Activated CD4-positive, alpha-beta memory T cell treated with anti-CD3 and anti-CD28 coated beads for 36 hours (primary cell): ENCODE measurements around the gene MCMBP. TPM values are rescaled to one million over a fixed set of nuclear protein-coding genes. Genes with fewer than 3 reads are reported as not detected.
"Not testable (repeated sequence)": the region's sequence is repeated elsewhere in the genome, so short reads cannot be mapped to it uniquely, and the experiment has no call there.

ENCODE experiments used
- CTCF ChIA-PET: fragments of 350-600 bp; sonication (Branson Sonifier 250); formaldehyde crosslinking; loops from one replicate; lab custom pipeline; 2021; ENCODE audit warnings: antibody characterized with exemption, inconsistent platforms; lab: Charles Lee
- POLR2A ChIA-PET: fragments of 350-600 bp; sonication (Branson Sonifier 250); formaldehyde crosslinking; loops from one replicate; lab custom pipeline; 2021; ENCODE audit warnings: antibody characterized with exemption; lab: Charles Lee
- DNase-seq: peaks from one replicate; pipeline ENCODE4 v3.0.0-alpha.2; 2020
- H3K27ac Mint-ChIP-seq: one replicate; pipeline ENCODE4 v1.8.0; 2021; ENCODE audit warnings: mixed read lengths
- H3K27me3 Mint-ChIP-seq: one replicate; pipeline ENCODE4 v1.8.0; 2021; ENCODE audit warnings: mixed read lengths
- H3K36me3 Mint-ChIP-seq: one replicate; pipeline ENCODE4 v1.8.0; 2021; ENCODE audit warnings: mixed read lengths
- H3K4me1 Mint-ChIP-seq: one replicate; pipeline ENCODE4 v1.8.0; 2021; ENCODE audit warnings: low read depth, mixed read lengths
- H3K4me3 Mint-ChIP-seq: one replicate; pipeline ENCODE4 v1.8.0; 2021; ENCODE audit warnings: mild to moderate bottlenecking, mixed read lengths
- H3K9me3 Mint-ChIP-seq: one replicate; pipeline ENCODE4 v1.8.0; 2021; ENCODE audit warnings: mixed read lengths
- intact Hi-C: fragments of 100-400 bp; cut with micrococcal nuclease; formaldehyde crosslinking; loops from one replicate; pipeline ENCODE4 v1.15.1; 2023
- total RNA-seq, 2 experiments: library from RNA; stranded (reverse); gene quantifications; one replicate each; pipeline ENCODE4 v1.2.3, GENCODE V29; 2021

Gene MCMBP
- total RNA-seq, 2 experiments from 2014 or later, result 90.8 to 92.8 TPM

DNA sequence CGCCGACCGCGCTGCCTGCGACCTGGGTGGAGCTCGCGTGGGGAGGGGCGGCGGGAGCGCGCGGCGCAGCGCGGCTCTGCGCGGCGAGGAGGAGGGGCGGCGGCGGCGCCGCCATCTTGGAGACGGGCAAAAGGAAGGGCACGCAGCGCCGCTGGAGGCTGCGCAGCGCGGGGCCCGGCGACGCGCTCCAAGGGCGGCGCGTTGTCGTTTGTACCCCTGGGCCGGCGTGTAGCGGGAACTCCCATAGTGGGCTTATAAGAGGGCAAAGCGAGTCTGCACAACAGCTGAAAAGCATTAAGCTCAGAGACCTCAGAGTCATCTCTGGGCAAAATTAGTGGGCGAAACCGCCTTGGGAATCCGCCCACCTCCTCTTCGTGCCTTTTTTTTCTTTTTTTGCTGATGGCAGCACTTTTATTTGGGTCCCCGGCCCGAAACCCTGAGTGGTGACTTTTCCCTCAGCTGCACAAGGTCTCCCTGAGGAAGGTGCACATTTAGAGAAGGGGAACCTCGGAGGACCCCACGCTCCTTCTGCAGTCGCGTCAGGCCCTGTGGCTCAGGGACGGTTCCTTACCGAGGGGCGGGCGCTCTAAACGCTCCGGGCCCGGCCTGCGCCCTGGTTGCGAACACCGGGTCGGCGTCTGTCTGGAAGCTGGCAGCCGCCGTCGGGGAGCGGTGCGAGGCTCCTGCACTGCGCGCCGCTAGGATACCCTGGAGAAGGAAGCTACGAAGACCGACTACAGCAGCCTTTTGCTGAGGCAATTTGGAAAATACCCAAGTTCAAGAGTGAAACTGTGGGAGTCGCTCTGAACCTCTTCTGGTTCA, 428 bp upstream of the MCMBP start:
- DNase-seq, result peak; percentile 91
- no peaks in the 10 kb centered on the region for H3K9me3 Mint-ChIP-seq
- ChIA-PET POLR2A (interaction anchor here (0.6 to 3.4 kb wide), 12 partner anchors 10 to 276 kb away, joined by 3 to 36 read pairs (median 4); partner anchors contain the start of genes BAG3, INPP5F, SEC23IP and TIAL1), CTCF (interaction anchor here (0.6 to 5.4 kb wide), 13 partner anchors 9 to 267 kb away, joined by 3 to 60 read pairs (median 4); partner anchors contain the start of genes INPP5F and SEC23IP)
- H3K36me3 Mint-ChIP-seq, result peaks cover 2% of the 10 kb centered on the region
- H3K4me1 Mint-ChIP-seq, result peaks cover 31% of the 10 kb centered on the region
- no peaks in the 10 kb centered on the region for H3K27me3 Mint-ChIP-seq
- H3K27ac Mint-ChIP-seq, result peak overlapping the region; percentile 87
- peak overlapping the region; percentile 80 for H3K4me3 Mint-ChIP-seq
- intact Hi-C loops, result loop anchor here (1.0 to 5.0 kb wide), 6 partner anchors 11 to 666 kb away; partner anchors contain the start of genes GRK5, SEC23IP and TIAL1

DNA sequence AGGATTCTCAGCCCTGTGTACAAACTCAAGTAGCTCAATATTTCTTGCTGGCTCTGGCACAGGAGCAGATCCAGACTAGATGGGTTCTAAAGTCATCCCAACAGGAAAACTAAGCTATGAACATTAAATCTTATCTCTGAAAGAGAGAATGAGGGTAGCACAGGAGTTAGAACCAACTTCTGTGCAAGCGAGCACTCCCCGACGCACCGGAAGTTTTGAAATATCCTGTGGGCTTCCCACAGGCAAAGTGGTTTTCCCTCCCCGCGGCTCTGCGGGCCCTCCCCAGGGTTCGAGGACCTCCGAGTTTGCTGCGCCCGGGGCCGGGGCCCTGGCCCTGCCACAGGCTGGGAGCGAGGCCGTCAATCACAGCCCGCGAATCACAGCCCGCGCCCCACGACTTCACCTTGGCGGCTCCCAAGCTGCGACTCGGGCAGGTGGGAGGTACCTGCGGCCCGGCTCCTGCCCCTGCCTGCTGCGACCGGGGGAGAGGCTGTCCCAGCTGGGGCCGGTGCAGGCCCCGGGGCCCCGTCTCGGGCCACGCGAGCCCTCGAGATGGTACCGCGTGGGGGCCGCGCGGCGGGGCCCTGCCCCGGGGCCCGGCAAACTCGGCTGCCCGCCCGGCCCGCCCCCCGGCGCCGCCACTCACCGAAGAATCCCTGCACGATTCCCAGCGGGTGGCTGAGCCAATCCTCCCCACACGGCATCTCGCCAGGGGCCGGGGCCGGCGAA, 598 bp downstream of the MCMBP start:
- peak overlapping the region; percentile 89 for H3K27ac Mint-ChIP-seq
- intact Hi-C loops, result loop anchor here (1.0 to 5.0 kb wide), 4 partner anchors 10 to 665 kb away; partner anchors contain the start of genes GRK5 and TIAL1
- no peaks in the 10 kb centered on the region for H3K27me3 Mint-ChIP-seq
- no peaks in the 10 kb centered on the region for H3K9me3 Mint-ChIP-seq
- CTCF ChIA-PET, result interaction anchor here (0.6 to 5.4 kb wide), 11 partner anchors 9 to 266 kb away, joined by 3 to 60 read pairs (median 5); partner anchors contain the start of genes INPP5F and SEC23IP
- POLR2A ChIA-PET, result interaction anchor here (1.1 to 3.4 kb wide), 11 partner anchors 10 to 275 kb away, joined by 3 to 36 read pairs (median 4); partner anchors contain the start of genes BAG3, INPP5F, SEC23IP and TIAL1
- H3K4me1 Mint-ChIP-seq, result peaks cover 38% of the 10 kb centered on the region
- peaks cover 2% of the 10 kb centered on the region for H3K36me3 Mint-ChIP-seq
- peak; percentile 67 for DNase-seq
- H3K4me3 Mint-ChIP-seq, result peak overlapping the region; percentile 91

DNA sequence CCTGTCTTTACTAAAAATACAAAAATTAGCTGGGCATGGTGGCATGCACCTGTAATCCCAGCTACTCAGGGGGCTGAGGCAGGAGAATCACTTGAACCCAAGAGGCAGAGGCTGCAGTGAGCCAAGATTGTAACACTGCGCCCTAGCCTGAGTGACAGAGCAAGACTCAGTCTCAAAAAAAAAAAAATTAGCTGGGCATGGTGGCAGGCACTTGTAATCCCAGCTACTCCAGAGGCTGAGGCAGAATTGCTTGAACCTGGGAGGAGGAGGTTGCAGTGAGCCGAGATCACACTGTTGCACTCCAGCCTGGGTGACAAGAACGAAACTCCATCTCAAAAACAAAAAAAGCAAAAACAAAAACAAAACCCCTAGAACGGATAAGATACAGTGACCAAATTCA, 3.2 kb downstream of the MCMBP start:
- ChIA-PET CTCF (interaction anchor here (0.7 to 5.4 kb wide), 2 partner anchors 10 to 150 kb away, joined by 5 to 60 read pairs; no protein-coding TSS in a partner anchor), POLR2A (interaction anchor here (0.6 kb wide), 1 partner anchor 139 kb away, joined by 4 read pairs; no protein-coding TSS in a partner anchor)

DNA sequence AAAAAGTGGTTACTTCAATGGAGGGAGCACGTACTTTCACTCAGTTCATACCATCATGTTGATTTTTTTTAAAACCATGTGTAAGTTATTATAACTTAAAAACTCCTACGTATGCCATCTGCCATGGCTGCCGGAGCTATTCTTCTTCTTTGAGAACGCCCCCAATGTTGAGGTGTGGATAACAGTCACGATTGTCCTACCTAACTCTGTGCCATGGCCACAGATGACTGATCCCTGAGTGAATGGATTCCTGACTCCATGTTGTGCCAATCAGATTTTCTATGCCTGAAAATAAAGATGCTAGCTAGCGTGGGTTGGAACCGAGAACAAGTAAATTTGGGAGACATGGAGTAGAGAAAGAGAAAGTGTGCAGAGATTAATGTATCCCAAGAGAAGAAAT, 5.3 kb downstream of the MCMBP start:
- H3K27ac Mint-ChIP-seq, result no peak overlapping the region
- H3K4me3 Mint-ChIP-seq, result no peak overlapping the region
- POLR2A ChIA-PET, result interaction anchor here (1.0 kb wide), 1 partner anchor 141 kb away, joined by 3 read pairs; the partner anchor contains the start of gene INPP5F
- intact Hi-C loops, result no loop called here
- H3K27me3 Mint-ChIP-seq, result no peaks in the 10 kb centered on the region
- CTCF ChIA-PET, result interaction anchor here (0.7 to 1.2 kb wide), 3 partner anchors 8 to 163 kb away, joined by 3 to 4 read pairs (median 4); no protein-coding TSS in a partner anchor
- H3K4me1 Mint-ChIP-seq, result peaks cover 58% of the 10 kb centered on the region
- DNase-seq, result no peak
- peaks cover 18% of the 10 kb centered on the region for H3K36me3 Mint-ChIP-seq
- no peaks in the 10 kb centered on the region for H3K9me3 Mint-ChIP-seq

More for the DNA sequence above, 3.2 kb downstream of the MCMBP start:
- Mint-ChIP-seq H3K4me1 (peaks cover 51% of the 10 kb centered on the region), H3K36me3 (peaks cover 13% of the 10 kb centered on the region)
- H3K9me3 Mint-ChIP-seq, intact Hi-C loops, DNase-seq, H3K4me3 Mint-ChIP-seq, H3K27me3 Mint-ChIP-seq, H3K27ac Mint-ChIP-seq: not testable (repeated sequence)

DNA sequence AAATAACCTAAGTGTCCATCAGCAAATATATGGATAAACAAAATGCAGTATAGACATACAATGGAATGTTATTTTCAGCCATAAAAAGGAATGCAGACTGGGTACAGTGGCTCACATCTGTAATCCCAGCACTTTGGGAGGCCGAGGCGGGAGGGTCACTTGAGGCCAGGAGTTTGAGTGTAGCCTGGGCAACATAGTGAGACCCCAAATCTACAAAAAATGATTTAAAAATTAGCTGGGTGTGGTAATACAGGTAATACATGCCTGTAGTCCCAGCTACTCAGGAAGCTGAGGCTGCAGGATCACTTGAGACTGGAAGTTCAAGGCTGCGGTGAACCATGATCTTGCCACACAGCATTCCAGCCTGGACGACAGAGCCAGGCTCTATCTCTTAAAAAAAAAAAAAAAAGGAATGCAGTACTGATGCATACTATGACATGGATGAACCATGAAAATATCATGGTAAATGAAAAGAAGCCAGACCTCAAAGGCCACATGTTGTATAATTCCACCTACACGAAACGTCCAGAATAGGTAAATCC, 6.9 kb downstream of the MCMBP start:
- intact Hi-C loops, result no loop called here
- no peak overlapping the region for H3K4me3 Mint-ChIP-seq
- ChIA-PET POLR2A (no interaction called here), CTCF (no interaction called here)
- DNase-seq, result no peak
- H3K27me3 Mint-ChIP-seq, result no peaks in the 10 kb centered on the region
- peaks cover 18% of the 10 kb centered on the region for H3K36me3 Mint-ChIP-seq
- no peaks in the 10 kb centered on the region for H3K9me3 Mint-ChIP-seq
- H3K4me1 Mint-ChIP-seq, result peaks cover 62% of the 10 kb centered on the region
- H3K27ac Mint-ChIP-seq, result no peak overlapping the region

DNA sequence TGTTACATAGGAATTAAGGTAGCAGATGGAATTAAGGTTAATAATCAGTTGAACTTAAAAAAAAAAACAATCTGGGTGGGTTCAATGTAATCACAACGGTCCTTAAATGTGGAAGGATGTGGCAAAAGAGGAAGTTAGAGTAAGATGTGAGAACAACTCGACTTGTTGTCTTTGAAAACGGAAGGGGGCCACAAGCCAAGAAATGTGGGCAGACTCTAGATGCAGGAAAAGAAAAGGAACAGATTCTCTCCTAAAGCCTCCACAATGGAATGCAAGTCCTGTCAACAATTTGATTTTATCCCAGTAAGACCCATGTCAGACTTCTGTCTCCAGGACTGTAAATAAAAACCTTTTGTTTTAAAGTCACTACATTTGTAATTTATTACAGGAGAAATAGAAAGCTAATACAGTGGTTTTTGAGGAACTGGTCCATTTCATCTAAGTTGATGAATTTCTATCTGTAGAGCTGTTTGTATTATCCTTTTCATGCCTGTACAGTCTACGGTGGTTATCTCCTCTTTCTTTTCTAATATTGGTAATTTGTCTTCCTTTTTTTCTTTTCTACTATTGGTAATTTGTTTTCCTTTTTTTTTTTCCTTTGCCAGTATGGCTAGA, 8.6 kb downstream of the MCMBP start:
- intact Hi-C loops, result loop anchor here (5.0 kb wide), 1 partner anchor 257 kb away; no protein-coding TSS in a partner anchor
- CTCF ChIA-PET, result interaction anchor here (7.7 kb wide), 1 partner anchor 112 kb away, joined by 108 read pairs; no protein-coding TSS in a partner anchor
- Mint-ChIP-seq H3K9me3 (no peaks in the 10 kb centered on the region), H3K27me3 (no peaks in the 10 kb centered on the region), H3K27ac (peak overlapping the region; percentile 11), H3K4me3 (no peak overlapping the region), H3K4me1 (peaks cover 67% of the 10 kb centered on the region), H3K36me3 (peaks cover 21% of the 10 kb centered on the region)
- POLR2A ChIA-PET, result interaction anchor here (6.4 kb wide), 1 partner anchor 9 kb away, joined by 31 read pairs; the partner anchor contains the start of gene MCMBP
- DNase-seq, result no peak

DNA sequence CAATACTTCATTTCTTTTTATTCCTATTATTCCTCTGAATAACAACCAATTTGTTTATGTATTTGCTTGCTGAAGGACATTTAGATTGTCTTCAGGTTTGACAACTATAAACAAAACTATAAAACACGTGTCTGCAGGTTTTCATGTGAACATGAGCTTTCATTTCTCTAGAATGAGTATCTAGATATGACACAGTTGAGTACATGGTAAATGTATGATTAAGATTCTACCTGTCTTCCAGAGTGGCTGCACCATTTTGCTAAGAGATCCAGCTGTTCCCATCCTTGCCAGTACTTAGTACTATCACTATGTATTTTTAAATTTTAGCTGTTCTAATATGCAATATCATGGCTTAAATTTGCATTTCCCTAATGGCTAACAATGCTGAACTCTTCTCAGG, 10.1 kb downstream of the MCMBP start:
- Mint-ChIP-seq H3K4me1 (peaks cover 56% of the 10 kb centered on the region), H3K27ac (no peak overlapping the region), H3K9me3 (no peaks in the 10 kb centered on the region), H3K27me3 (no peaks in the 10 kb centered on the region), H3K4me3 (no peak overlapping the region), H3K36me3 (peaks cover 24% of the 10 kb centered on the region)
- CTCF ChIA-PET, result interaction anchor here (0.6 to 7.7 kb wide), 6 partner anchors 10 to 319 kb away, joined by 3 to 108 read pairs (median 3); partner anchors contain the start of genes MCMBP and RGS10
- intact Hi-C loops, result loop anchor here (1.0 to 5.0 kb wide), 2 partner anchors 10 to 255 kb away; partner anchors contain the start of gene MCMBP
- DNase-seq, result no peak
- POLR2A ChIA-PET, result interaction anchor here (6.4 kb wide), 1 partner anchor 10 kb away, joined by 31 read pairs; the partner anchor contains the start of gene MCMBP

DNA sequence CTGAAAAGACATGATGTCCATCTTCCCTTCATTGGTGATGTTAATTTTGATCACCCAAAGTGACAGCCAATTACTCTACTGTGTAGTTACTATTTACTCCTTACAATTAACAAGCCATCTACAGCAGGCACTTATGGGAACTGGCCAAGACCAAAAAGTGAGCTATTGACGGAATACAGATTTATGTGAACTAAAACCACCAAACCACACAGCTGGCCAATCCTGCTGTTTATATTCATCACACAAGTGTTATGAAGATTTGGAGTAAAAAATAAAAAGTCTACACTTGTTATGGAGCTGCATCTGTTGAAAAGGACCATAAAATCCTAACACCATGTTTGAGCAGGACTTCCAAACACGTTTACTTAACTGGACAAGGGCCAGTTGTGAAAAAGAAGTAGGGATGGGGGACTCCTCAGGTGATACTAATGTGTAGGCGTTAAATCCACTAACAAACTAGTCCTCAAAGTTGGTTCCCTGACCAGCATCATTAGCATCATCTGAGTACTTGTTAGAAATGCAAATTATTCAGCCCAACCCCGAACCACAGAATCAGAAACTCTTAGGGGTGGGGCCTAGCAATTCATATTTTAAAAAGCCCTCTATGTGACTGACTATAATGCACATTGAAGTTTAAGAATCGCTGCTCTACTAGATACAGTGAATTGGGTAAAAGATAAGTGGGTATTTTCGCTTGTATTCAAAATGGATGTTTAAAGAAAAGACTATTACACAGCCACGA, 11.6 kb downstream of the MCMBP start:
- ChIA-PET POLR2A (interaction anchor here (0.7 to 6.4 kb wide), 2 partner anchors 12 to 24 kb away, joined by 4 to 31 read pairs; partner anchors contain the start of gene MCMBP), CTCF (interaction anchor here (1.5 to 7.7 kb wide), 10 partner anchors 10 to 177 kb away, joined by 6 to 108 read pairs (median 9); partner anchors contain the start of genes MCMBP and SEC23IP)
- H3K4me3 Mint-ChIP-seq, result no peak overlapping the region
- H3K9me3 Mint-ChIP-seq, result no peaks in the 10 kb centered on the region
- peaks cover 27% of the 10 kb centered on the region for H3K36me3 Mint-ChIP-seq
- H3K4me1 Mint-ChIP-seq, result peaks cover 51% of the 10 kb centered on the region
- DNase-seq, result no peak
- intact Hi-C loops, result loop anchor here (5.0 kb wide), 1 partner anchor 254 kb away; no protein-coding TSS in a partner anchor
- H3K27me3 Mint-ChIP-seq, result no peaks in the 10 kb centered on the region
- H3K27ac Mint-ChIP-seq, result peak overlapping the region; percentile 30

DNA sequence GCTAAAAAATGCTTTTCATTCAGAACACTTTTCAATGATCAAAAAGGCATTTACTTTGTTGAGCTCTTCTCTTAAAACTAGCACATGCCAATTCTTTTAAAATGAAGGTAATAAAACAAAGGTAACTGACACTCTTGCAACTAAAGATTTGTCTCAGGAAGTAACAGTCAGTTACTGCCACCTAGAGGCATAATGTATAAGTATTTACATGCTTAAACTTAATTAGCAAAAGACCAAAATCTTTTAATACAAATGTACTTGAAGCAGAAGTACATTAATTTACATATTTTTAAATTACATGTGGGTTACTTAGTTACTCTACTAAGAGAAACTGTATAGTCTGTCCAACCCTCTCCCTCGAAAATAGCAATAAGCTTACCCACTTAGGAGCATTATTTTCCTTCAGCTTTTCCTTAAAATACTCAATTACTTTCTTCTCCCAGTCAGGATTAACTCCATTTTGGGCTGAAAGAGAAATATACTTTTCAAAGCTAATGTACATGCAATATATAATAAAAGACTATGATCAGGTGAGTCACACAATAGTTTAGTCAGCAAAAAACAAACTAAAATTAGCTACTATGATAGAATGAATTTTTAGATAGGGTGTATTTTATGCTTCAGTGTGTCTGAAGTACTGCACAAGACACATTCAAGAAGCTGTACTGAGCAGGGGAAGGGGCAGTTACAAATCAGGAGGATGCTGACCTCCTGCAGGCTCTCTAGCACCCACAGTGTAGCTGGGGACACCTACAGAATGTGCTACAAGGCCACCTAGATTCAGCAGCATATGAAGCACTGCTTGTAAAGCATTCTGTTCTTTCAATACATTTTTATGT, 13.0 kb downstream of the MCMBP start:
- Mint-ChIP-seq H3K4me1 (peaks cover 42% of the 10 kb centered on the region), H3K9me3 (no peaks in the 10 kb centered on the region), H3K36me3 (peaks cover 25% of the 10 kb centered on the region), H3K27ac (no peak overlapping the region), H3K27me3 (no peaks in the 10 kb centered on the region), H3K4me3 (no peak overlapping the region)
- ChIA-PET CTCF (interaction anchor here (0.7 to 7.7 kb wide), 46 partner anchors 8 to 276 kb away, joined by 3 to 108 read pairs (median 4); partner anchors contain the start of genes INPP5F, MCMBP and SEC23IP), POLR2A (interaction anchor here (6.4 kb wide), 1 partner anchor 13 kb away, joined by 31 read pairs; the partner anchor contains the start of gene MCMBP)
- intact Hi-C loops, result loop anchor here (1.0 to 5.0 kb wide), 3 partner anchors 109 to 252 kb away; no protein-coding TSS in a partner anchor
- DNase-seq, result no peak
